Panc1 (cell line): Measurements from ENCODE around the gene JRKL. TPM values are rescaled to one million over a fixed set of nuclear protein-coding genes. Genes with fewer than 3 reads are reported as not detected.

ENCODE experiments used
- ATAC-seq: fragments of 200-7000 bp; cut with Tn5 transposase; 2 replicates; pipeline ENCODE4 v1.9.1; 2020; ENCODE audit warnings: mild to moderate bottlenecking, moderate library complexity
- BruUV-seq: library from RNA; stranded (reverse); fragments of 400-500 nt; replicated peaks from 2 replicates; lab custom pipeline; 2021; lab: Mats Ljungman, UMichigan
- CTCF ChIA-PET: fragments of 300-600 bp; sonication (Branson Sonifier 250); formaldehyde crosslinking; loops from one replicate; lab custom pipeline; 2022; ENCODE audit warnings: antibody characterized with exemption; lab: Charles Lee
- POLR2A ChIA-PET: fragments of 300-600 bp; sonication (Branson Sonifier 250); formaldehyde crosslinking; loops from one replicate; lab custom pipeline; 2022; ENCODE audit warnings: antibody characterized with exemption; lab: Charles Lee
- DNase-seq: peaks from one replicate; pipeline ENCODE4 v3.0.0-alpha.2; 2010; ENCODE audit warnings: low read depth, low spot score
- H3K27ac ChIP-seq: 2 replicates; pipeline ENCODE4 v1.5.1; 2011; ENCODE audit warnings: mild to moderate bottlenecking, low read length, inconsistent platforms
- H3K27me3 ChIP-seq: fragments of 200-500 bp; sonication (Bioruptor generic); 2 replicates; pipeline ENCODE4 v1.6.0; 2014; ENCODE audit warnings: low read length, inconsistent platforms; ENCODE audit not compliant: control insufficient read depth, insufficient read depth
- H3K36me3 ChIP-seq: fragments of 200-500 bp; sonication (Bioruptor generic); 2 replicates; pipeline ENCODE4 v1.5.1; 2014; ENCODE audit warnings: inconsistent platforms, mild to moderate bottlenecking, low read length, moderate library complexity; ENCODE audit not compliant: control insufficient read depth, insufficient read depth
- H3K4me1 ChIP-seq: 2 replicates; pipeline ENCODE4 v1.5.1; 2011; ENCODE audit warnings: inconsistent platforms, mild to moderate bottlenecking, low read length, moderate library complexity; ENCODE audit not compliant: control insufficient read depth, insufficient read depth
- H3K4me3 ChIP-seq, 2 experiments: 2 replicates each; pipeline ENCODE4 v1.5.1; 2011 to 2012; ENCODE audit warnings: low read depth in 2 of 2, low read length in 2 of 2, mild to moderate bottlenecking in 2 of 2, inconsistent platforms in 1 of 2, moderate library complexity in 1 of 2
- H3K9me3 ChIP-seq: fragments of 200-500 bp; sonication (Bioruptor generic); 2 replicates; pipeline ENCODE4 v1.5.1; 2014; ENCODE audit warnings: low read depth, mild to moderate bottlenecking, inconsistent platforms, low read length, moderate library complexity; ENCODE audit not compliant: control insufficient read depth, insufficient read depth
- POLR2AphosphoS5 ChIP-seq: IDR thresholded peaks from 2 replicates; pipeline ENCODE4 v1.6.1; 2012; ENCODE audit warnings: mild to moderate bottlenecking, low read depth, low read length, moderate library complexity
- REST ChIP-seq, 2 experiments: IDR thresholded peaks; 2 replicates each; pipeline ENCODE4 v1.6.1; 2011 to 2012; ENCODE audit warnings: low read depth in 2 of 2, control low read depth in 1 of 2, low read length in 1 of 2, mild to moderate bottlenecking in 1 of 2, moderate library complexity in 1 of 2; ENCODE audit not compliant: insufficient read depth in 1 of 2
- SIN3A ChIP-seq: IDR thresholded peaks from 2 replicates; pipeline ENCODE4 v1.6.1; 2012; ENCODE audit warnings: low read depth, mild to moderate bottlenecking, low read length, moderate library complexity, borderline replicate concordance; ENCODE audit not compliant: insufficient read depth
- TCF7L2 ChIP-seq: IDR thresholded peaks from 2 replicates; pipeline ENCODE4 v1.6.1; 2011; ENCODE audit warnings: mild to moderate bottlenecking, low read depth, low read length, inconsistent platforms
- in situ Hi-C: cut with HindIII; loops from 2 replicates; pipeline ENCODE4 v1.10.0; 2016; ENCODE audit warnings: low sequenced_read_pairs, low pct_unique_long_range_greater_than_20kb
- intact Hi-C: fragments of 100-400 bp; cut with micrococcal nuclease; formaldehyde crosslinking; loops from one replicate; pipeline ENCODE4 v1.10.0; 2022; ENCODE audit not compliant: unreplicated experiment
- total RNA-seq: library from RNA; stranded (reverse); gene quantifications from one replicate; pipeline ENCODE4 v1.2.1, GENCODE V29; 2021; ENCODE audit not compliant: unreplicated experiment
- TF ChIP-seq, protein P1 (sequence below): fragments of 450-650 bp; IDR thresholded peaks from 2 replicates; pipeline ENCODE4 v1.5.1; 2017; ENCODE audit warnings: mild to moderate bottlenecking

Gene JRKL
- total RNA-seq, 1 experiment from 2014 or later, result 9.6 TPM

- ChIA-PET POLR2A (interaction anchor here (0.6 kb wide), 2 partner anchors 122 to 444 kb away, joined by 3 to 8 read pairs; no protein-coding TSS in a partner anchor), CTCF (interaction anchor here (0.6 kb wide), 1 partner anchor 58 kb away, joined by 4 read pairs; no protein-coding TSS in a partner anchor)
- DNase-seq (no peak), ATAC-seq (no peak)
- no peak overlapping the region for H3K4me3 ChIP-seq
- no peak for TF ChIP-seq SIN3A
- TF ChIP-seq TCF7L2, result no peak
- TF ChIP-seq POLR2AphosphoS5, result no peak
- no peak for TF ChIP-seq REST (IDR thresholded peaks at IDR 0.05; ENCODE audit: insufficient read depth in 1 of 2, low read depth in 2 of 2, low read length in 1 of 2)
- TF ChIP-seq, protein P1, sequence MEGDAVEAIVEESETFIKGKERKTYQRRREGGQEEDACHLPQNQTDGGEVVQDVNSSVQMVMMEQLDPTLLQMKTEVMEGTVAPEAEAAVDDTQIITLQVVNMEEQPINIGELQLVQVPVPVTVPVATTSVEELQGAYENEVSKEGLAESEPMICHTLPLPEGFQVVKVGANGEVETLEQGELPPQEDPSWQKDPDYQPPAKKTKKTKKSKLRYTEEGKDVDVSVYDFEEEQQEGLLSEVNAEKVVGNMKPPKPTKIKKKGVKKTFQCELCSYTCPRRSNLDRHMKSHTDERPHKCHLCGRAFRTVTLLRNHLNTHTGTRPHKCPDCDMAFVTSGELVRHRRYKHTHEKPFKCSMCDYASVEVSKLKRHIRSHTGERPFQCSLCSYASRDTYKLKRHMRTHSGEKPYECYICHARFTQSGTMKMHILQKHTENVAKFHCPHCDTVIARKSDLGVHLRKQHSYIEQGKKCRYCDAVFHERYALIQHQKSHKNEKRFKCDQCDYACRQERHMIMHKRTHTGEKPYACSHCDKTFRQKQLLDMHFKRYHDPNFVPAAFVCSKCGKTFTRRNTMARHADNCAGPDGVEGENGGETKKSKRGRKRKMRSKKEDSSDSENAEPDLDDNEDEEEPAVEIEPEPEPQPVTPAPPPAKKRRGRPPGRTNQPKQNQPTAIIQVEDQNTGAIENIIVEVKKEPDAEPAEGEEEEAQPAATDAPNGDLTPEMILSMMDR, result no peak
- H3K27ac ChIP-seq, result no peak overlapping the region
- in situ Hi-C loops, result no loop called here
- intact Hi-C loops, result no loop called here
- H3K27me3 ChIP-seq, result no peaks in the 10 kb centered on the region
- peaks cover 9% of the 10 kb centered on the region; the same call in 1 of the 2 replicates for H3K36me3 ChIP-seq
- H3K4me1 ChIP-seq, result peaks cover 4% of the 10 kb centered on the region; the same call in 1 of the 2 replicates
- H3K9me3 ChIP-seq, result no peaks in the 10 kb centered on the region
- no TSS peak for BruUV-seq
Measured at GRCh38 chr11:96366024-96366423, 23.8 kb upstream of the JRKL start.

DNA sequence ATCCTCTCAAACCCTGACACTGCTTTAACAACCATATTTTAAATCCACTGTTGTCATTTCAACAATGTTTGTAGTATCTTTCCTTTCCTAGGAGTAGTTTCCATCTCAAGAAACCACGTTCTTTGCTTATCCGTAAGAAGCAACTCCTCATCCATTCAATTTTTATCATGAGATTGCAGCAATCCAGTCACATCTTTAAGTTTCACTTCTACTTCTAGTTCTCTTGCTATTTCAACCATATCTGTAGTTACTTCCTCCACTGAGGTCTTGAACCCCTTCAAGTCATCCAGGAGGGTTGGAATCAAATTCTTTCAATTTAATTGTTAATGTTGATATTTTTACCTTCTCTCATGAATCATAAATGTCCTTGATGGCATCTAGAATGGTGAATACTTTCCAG lies 22.5 kb upstream of the JRKL start:
- Histone ChIP-seq H3K4me1 (peaks cover 4% of the 10 kb centered on the region; the same call in 1 of the 2 replicates), H3K9me3 (no peaks in the 10 kb centered on the region), H3K27me3 (no peaks in the 10 kb centered on the region), H3K4me3 (no peak overlapping the region), H3K27ac (no peak overlapping the region), H3K36me3 (peaks cover 9% of the 10 kb centered on the region; the same call in 1 of the 2 replicates)
- ChIA-PET CTCF (no interaction called here), POLR2A (no interaction called here)
- TF ChIP-seq REST (IDR thresholded peaks at IDR 0.05; ENCODE audit: insufficient read depth in 1 of 2, low read depth in 2 of 2, low read length in 1 of 2), result no peak
- DNase-seq (no peak), ATAC-seq (no peak)
- in situ Hi-C loops, result no loop called here
- BruUV-seq, result no TSS peak
- intact Hi-C loops, result no loop called here
